Mucosa of descending colon (tissue), 3 donors: ENCODE data around the gene PDE4B. TPM values are rescaled to one million over a fixed set of nuclear protein-coding genes. Genes with fewer than 3 reads are reported as not detected.

ENCODE experiments used
- ATAC-seq: fragments of 200-7000 bp; cut with Tn5 transposase; one replicate; pipeline ENCODE4 v1.9.1; 2020; ENCODE audit warnings: mild to moderate bottlenecking, moderate library complexity
- DNase-seq, 3 donors: peaks; one replicate each; pipeline ENCODE4 v3.0.0-alpha.2; 2020
- H3K36me3 ChIP-seq: fragments of 200-600 bp; one replicate; pipeline ENCODE4 v1.8.0; 2021; ENCODE audit warnings: low read depth, mild to moderate bottlenecking
- H3K4me1 ChIP-seq: fragments of 200-600 bp; one replicate; pipeline ENCODE4 v1.8.0; 2021; ENCODE audit warnings: low read depth, mild to moderate bottlenecking
- H3K4me3 ChIP-seq: fragments of 200-600 bp; one replicate; pipeline ENCODE4 v1.8.0; 2021; ENCODE audit warnings: mild to moderate bottlenecking
- H3K9me3 ChIP-seq: fragments of 200-600 bp; one replicate; pipeline ENCODE4 v1.8.0; 2021; ENCODE audit warnings: mild to moderate bottlenecking
- intact Hi-C, 2 donors: fragments of 100-400 bp; cut with DNase I in 1 of 2; cut with micrococcal nuclease in 1 of 2; formaldehyde crosslinking; loops; one replicate each; pipeline versions ENCODE4 v1.11.0 to v1.11.1; 2022; cut with DNase I, micrococcal nuclease
- total RNA-seq, 3 donors: library from RNA; stranded (reverse); fragmentation: NEBNext Ultra II Directional in 2 of 3; extraction: Animal tissue kit (Norgen Biotek cat#: 25700) in 2 of 3; gene quantifications; one replicate each; pipeline versions ENCODE4 v1.2.1 to v1.2.4, GENCODE V29; 2021 to 2023
- TF ChIP-seq, protein P1 (sequence below): fragments of 200-600 bp; IDR thresholded peaks from one replicate; pipeline ENCODE4 v1.8.0; 2022; ENCODE audit warnings: antibody characterized with exemption, mild to moderate bottlenecking
- donor health status: DM: no; HTN: no; CAD: no; lungs with moderate emphysema.
- donor health status: DM: no; HTN: no; CAD: no.
- donor health status: DM: no; HTN: yes; CAD: no.

Gene PDE4B
- total RNA-seq, 3 donors from 2014 or later, result 3.4 to 6.6 (median 4.9) TPM

DNA sequence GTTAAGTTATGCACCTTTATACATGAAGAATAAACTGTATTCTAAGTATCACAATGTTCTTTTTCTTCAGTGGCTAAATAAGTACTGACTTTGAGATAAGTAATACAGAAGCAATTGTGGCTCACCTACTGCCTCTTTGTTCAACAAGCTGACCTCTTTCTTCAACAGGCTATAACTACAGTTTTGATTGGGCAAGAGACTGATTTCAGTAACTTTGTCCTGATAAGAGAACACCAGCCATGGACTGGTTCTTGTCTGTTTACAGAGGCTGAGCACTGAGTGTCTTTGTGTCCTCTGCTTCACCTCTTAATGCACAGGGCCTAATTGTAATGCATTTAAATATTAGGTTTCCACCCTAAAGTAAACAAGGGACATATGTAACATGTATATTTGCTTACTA lies 34.6 kb upstream of the PDE4B start:
- peak in 1 of 3 donors; percentile 19 for DNase-seq
- Histone ChIP-seq H3K4me1 (peaks cover 10% of the 10 kb centered on the region), H3K9me3 (no peaks in the 10 kb centered on the region), H3K36me3 (no peaks in the 10 kb centered on the region), H3K4me3 (no peak overlapping the region)
- ATAC-seq, result peak; percentile 78
- intact Hi-C loops, result no loop called here
- TF ChIP-seq, protein P1, sequence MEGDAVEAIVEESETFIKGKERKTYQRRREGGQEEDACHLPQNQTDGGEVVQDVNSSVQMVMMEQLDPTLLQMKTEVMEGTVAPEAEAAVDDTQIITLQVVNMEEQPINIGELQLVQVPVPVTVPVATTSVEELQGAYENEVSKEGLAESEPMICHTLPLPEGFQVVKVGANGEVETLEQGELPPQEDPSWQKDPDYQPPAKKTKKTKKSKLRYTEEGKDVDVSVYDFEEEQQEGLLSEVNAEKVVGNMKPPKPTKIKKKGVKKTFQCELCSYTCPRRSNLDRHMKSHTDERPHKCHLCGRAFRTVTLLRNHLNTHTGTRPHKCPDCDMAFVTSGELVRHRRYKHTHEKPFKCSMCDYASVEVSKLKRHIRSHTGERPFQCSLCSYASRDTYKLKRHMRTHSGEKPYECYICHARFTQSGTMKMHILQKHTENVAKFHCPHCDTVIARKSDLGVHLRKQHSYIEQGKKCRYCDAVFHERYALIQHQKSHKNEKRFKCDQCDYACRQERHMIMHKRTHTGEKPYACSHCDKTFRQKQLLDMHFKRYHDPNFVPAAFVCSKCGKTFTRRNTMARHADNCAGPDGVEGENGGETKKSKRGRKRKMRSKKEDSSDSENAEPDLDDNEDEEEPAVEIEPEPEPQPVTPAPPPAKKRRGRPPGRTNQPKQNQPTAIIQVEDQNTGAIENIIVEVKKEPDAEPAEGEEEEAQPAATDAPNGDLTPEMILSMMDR, result no peak

DNA sequence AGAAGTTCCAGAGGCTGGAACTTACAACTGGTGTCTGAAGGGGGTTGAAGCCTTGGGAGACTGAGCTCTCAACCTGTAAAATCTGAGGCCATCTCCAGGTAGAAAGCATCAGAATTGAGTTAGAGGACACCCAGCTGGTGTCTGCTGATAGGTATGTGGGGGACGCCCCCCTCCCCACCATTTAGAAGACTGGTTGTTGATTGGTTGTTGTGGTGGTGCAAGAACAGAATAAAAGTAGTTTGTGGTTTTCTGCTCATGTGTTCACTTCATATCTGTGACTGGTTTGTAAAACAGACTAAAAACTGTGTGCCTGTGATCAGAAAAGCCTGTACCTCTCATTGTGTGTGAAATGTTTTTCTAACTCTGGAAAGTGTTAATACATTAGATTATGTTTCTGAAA lies 33.2 kb upstream of the PDE4B start:
- no peaks in the 10 kb centered on the region for H3K9me3 ChIP-seq
- ATAC-seq, result no peak
- no peak overlapping the region for H3K4me3 ChIP-seq
- TF ChIP-seq, protein P1, result no peak
- H3K4me1 ChIP-seq, result peaks cover 10% of the 10 kb centered on the region
- no peaks in the 10 kb centered on the region for H3K36me3 ChIP-seq
- intact Hi-C loops, result no loop called here
- no peak for DNase-seq

DNA sequence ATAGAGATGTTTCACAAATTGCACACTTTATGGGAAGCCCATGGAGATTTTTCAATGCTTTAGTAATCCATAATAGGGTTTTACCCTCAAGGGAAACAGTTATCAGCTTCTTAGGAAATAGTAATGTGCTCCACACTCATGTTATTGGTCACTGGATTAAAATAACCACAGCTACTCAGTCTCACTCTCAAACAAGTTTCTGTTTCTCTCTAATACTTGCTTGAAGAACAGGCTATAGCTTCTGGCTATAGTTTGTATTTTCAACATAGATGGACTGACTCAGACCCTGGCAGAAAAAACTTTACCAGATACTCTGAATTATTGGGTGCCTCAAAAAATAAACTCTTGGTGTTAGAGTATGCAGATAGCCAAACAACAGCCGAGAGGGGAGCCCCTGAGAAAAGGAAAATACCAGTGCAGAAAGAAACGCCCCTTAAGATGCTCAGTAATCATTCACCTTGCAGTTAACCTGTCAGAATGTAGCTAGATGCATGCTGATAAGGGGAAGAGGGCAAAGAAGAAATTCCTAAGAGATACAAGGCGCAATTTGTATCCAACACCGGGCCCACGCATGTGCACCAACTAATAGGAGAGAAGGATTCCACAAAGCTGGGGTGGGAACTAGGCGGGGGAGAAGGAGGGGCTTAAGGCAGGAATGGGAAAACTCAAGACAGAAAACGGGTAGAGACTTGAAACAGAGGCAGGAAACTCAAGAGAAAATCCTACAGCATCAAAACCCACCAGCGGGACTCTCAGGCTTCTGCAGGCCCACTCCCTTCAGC lies 30.4 kb upstream of the PDE4B start:
- Histone ChIP-seq H3K36me3 (no peaks in the 10 kb centered on the region), H3K9me3 (peaks cover 2% of the 10 kb centered on the region), H3K4me1 (peaks cover 6% of the 10 kb centered on the region), H3K4me3 (no peak overlapping the region)
- no peak for ATAC-seq
- DNase-seq, result no peak
- intact Hi-C loops, result no loop called here
- TF ChIP-seq, protein P1, result no peak

DNA sequence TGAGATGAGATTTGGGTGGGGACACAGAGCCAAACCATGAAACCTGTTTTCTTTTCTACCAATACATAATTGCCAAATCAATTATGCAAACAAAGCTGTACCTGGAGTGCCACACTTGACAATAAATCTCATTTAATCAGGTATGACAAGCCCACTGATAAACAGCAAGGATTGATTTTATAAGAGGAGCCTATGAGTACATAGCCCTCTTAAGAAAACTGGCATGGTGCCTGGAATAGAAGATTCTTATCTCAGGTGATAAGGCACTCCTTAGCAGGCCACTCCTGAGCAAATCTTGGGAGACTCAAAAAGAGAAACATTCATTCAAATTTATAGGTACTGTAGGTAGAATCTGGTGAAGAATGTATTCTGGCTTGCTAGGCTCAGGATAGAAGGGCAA lies 28.6 kb upstream of the PDE4B start:
- peak in 1 of 3 donors; percentile 68 for DNase-seq
- no peak overlapping the region for H3K4me3 ChIP-seq
- no peaks in the 10 kb centered on the region for H3K4me1 ChIP-seq
- peak; percentile 98 for ATAC-seq
- H3K36me3 ChIP-seq, result no peaks in the 10 kb centered on the region
- peaks cover 2% of the 10 kb centered on the region for H3K9me3 ChIP-seq
- intact Hi-C loops, result no loop called here
- TF ChIP-seq, protein P1, result no peak

DNA sequence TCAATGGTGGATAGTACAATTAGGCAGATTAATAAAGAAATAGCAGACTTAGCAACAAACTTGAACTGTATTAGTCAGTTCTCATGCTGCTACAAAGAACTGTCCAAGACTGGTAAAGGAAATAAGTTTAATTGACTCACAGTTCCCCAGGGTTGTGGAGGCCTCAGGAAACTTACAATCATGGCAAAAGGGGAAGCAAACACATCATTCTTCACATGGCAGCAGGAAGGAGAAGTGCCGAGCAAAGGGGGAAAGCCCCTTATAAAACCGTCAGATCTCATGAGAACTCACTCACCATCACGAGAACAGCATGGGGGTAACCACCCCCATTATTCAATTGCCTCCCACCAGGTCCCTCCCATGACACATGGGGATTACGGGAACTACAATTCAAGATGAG lies 27.1 kb upstream of the PDE4B start:
- Histone ChIP-seq H3K36me3 (no peaks in the 10 kb centered on the region), H3K4me3 (no peak overlapping the region), H3K9me3 (peaks cover 2% of the 10 kb centered on the region), H3K4me1 (no peaks in the 10 kb centered on the region)
- no peak for DNase-seq
- intact Hi-C loops, result no loop called here
- ATAC-seq, result no peak
- TF ChIP-seq, protein P1, result no peak
